DOHH2 (cell line): ENCODE data around the gene NFIX.

ENCODE experiments used
- CTCF ChIP-seq: fragments of 200-600 bp; sonication (generic); IDR thresholded peaks from one replicate; pipeline ENCODE4 v1.5.1; 2014; ENCODE audit warnings: antibody characterized with exemption, mild to moderate bottlenecking, low read depth, low read length; ENCODE audit not compliant: poor library complexity, severe bottlenecking
- EZH2phosphoT487 ChIP-seq: fragments of 200-600 bp; sonication (generic); IDR thresholded peaks from 2 replicates; pipeline ENCODE4 v1.6.1; 2017; ENCODE audit warnings: borderline replicate concordance, mild to moderate bottlenecking, antibody characterized with exemption, low read length, moderate library complexity, mixed read lengths

DNA sequence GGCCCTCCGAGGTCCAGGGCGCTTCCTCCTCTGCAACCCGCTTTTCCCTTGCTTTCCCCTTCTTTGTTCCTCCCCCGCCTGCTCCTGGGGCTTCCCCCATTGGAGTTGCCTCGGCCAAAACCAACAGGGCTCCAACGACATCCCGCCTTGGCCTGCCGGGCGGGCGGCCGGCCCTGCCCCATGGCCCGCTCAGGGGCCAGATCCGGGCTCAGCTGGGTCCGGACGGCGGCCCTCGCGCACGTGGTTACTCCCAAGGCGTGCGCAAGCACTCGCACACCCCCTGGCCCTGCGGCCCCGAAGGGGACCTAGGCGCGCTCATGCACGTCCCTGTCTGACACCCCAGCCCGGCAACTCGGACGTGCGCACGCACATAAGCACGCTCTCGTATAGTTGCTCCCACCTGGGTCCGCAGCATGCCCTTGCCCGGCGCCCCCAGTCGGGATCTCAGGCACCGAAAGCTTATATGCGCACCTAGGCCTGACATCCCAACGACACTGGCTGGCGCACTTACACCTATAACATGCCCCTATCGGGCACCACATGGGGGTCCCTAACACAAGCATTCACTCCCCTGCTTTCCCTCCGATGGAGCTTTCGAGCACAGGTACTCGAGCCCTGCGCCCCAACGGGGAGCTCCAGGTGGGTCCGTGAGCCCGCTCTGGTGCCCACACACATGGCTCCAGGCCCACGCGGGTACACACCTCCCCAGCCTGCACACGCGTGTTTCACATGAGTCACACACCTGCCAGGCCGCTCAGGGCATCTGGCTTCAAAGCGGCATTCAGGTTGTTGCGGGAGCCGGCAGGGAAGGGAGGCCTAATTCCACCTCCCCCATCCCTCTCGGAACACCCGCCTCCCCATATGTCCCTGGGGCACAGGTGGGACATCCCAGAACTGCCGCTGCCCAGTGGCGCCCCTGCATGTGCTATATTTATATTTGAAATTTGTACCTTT is 15.0 kb downstream of the NFIX start:
- TF ChIP-seq CTCF (no peak), EZH2phosphoT487 (no peak)
